Hematopoietic multipotent progenitor cell treated with erythropoietin and hydrocortisone succinate and interleukin-3 and kit ligand, for 8 days (in vitro differentiated cells): ENCODE data around the gene NCOA5.

Experiments
- DNase-seq: peaks from one replicate; pipeline ENCODE4 v3.0.0-alpha.2; 2015

The NCOA5 gene

GRCh38 chr20:46088409-46089166 is 1.2 kb downstream of the NCOA5 start:
- DNase-seq: peak; percentile 30

DNA sequence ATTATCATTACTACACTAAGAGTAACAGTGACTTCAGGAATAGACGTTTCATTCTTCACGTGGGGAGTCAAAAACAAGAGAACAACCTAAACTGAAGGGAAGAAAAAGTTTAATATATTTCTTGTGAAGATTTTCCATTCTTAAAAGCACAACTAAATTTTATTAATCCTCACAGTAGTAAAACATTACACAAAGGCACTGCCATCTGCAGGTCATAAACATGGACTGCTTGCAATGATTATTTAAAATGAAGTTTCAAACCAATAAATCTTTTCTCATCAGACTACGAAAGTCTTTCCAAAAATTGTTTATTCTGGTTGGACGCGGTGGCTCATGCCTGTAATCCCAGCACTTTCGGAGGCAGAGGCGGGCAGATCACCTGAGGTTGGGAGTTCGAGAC is 2.6 kb downstream of the NCOA5 start:
- DNase-seq: no peak

DNA sequence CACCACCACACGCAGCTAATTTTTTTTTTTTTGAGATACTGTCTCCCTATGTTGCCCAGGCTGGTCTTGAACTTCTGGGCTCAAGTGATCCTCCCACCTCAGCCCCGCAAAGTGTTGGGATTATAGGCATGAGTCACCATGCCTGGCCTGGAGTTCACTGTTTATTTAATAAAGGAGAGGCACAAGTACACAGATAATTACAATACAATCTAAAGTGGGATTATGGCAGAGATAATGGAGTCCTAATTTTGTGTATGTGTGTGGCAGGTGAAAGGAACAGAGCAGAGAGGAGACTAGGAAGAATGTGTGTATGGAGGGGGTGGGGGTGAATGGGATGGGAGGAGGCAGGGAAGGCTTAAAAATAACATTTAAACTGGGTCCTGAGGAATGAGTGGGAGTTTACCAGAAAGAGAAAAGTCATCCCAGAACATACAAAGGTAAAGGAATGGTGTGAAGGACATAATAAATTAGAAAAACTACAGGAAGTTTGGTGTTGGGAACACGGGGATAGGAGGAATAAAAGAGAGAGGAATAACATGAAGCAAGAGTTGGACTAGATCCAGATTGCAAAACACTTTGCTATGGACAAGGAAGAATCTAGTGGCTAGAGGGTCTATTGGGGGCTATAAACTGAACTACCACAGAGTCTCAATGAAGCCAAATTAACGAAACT is 4.4 kb downstream of the NCOA5 start:
- DNase-seq: no peak

- no peak for DNase-seq
Measured at GRCh38 chr20:46084805-46085178, 5.0 kb downstream of the NCOA5 start.

GRCh38 chr20:46083531-46084061 is 6.2 kb downstream of the NCOA5 start:
- DNase-seq: no peak

DNA sequence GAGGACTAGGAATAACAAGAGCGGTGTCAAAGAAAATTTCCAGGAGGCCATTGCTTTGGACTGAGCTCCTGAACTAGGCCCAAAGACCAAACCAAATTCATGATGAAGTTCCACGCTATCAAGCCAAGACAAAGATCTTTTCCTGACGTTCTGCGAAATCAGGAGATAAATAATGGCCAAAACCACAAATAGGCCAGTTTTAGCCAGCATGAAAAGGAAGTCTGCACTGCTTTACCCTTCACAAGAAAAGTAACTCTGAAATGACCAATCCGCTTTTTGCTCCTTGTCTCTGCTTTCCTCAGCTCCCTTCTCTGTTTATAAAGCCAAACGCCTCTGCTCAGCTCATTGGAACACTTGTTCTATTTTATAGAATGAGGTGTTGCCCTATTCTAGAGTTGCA is 6.7 kb downstream of the NCOA5 start:
- no peak for DNase-seq

DNA sequence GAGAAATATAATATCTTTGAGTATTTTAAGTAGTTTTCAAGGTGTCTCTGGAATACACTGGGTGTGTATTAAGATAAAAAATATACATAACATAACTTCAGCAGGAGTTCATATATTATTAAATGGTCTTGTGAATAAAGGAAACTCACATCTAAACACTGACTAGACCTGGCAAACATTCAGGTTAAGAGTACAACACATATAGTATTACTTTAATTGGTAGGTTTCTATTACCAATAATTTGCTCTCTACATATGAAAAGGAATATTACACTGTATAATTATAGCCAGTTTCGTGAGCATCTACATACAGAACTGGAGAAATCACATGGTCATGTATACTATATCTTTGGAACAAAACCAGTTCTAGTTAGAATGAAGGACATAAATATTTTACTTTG is 8.7 kb downstream of the NCOA5 start:
- no peak for DNase-seq

DNA sequence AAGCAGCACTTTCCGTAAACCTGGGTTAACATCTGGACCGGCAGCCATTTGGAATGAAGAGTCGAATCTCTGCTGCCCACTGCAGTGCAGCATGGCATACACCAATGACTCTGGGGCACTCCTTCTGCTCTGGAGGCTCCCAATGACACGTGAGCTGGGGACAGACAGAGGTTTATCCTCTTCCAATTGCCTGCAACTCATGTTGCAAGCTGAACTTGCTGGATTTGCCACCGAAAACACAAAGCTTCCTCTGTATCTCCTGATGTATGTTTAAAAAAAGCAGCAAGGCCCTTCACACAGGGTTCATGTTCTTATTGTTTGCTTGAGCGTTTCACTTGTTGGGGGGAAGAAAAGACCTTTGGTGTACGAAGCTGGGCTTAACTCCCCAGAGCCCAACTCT is 10.8 kb downstream of the NCOA5 start:
- DNase-seq: no peak

GRCh38 chr20:46077642-46078305 is 12.0 kb downstream of the NCOA5 start:
- no peak for DNase-seq

- DNase-seq: no peak
Measured at GRCh38 chr20:46076806-46077205, 13.0 kb downstream of the NCOA5 start.

GRCh38 chr20:46074006-46074405 is 15.8 kb downstream of the NCOA5 start:
- DNase-seq: no peak

GRCh38 chr20:46073443-46073842 is 16.3 kb downstream of the NCOA5 start:
- DNase-seq: no peak

GRCh38 chr20:46073024-46073423 is 16.7 kb downstream of the NCOA5 start:
- DNase-seq: no peak

- no peak for DNase-seq
Measured at GRCh38 chr20:46071573-46071972, 18.2 kb downstream of the NCOA5 start.

GRCh38 chr20:46070215-46070900 is 19.4 kb downstream of the NCOA5 start:
- no peak for DNase-seq

- no peak for DNase-seq
Measured at GRCh38 chr20:46065691-46066090, 24.1 kb downstream of the NCOA5 start.

GRCh38 chr20:46065006-46065405 is 24.8 kb downstream of the NCOA5 start:
- no peak for DNase-seq

DNA sequence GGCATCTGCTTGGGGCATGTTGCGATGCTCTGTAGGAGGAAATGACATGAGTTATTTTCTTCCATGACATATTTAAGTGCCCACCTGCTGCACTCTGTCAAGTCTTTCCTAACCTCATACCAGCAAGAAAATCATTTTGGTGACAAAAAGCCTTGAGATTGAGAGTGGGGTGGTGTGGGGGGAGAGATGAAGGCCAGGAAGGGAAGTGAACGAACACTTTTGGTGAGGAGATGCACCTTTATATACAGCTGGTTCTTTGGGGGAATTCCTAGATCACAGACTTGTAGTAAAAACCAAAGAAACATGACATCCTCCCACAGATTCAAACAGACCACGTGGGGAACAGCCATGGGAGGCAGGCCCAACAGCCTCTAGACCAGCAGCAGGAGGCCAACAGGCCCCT is 26.1 kb downstream of the NCOA5 start:
- no peak for DNase-seq

DNA sequence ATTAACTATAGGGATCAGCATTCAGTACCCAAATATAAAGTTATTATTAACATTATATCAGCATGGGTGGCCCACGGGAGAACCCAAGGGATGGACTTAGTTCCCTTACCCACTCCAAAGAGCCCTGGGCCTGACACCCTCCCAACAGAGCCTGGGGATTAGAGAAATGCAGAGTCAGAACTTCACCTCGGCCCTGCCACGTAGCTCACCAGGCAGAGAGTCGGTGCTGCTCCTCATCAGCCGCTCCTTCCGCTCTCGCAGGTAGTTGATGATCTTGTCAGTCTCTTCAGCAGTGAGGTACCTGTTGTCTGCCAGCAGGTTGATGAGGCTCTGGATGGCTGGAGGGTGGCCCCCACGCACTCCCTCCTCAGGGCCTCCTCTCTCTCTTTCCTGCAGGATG is 26.6 kb downstream of the NCOA5 start:
- no peak for DNase-seq

DNA sequence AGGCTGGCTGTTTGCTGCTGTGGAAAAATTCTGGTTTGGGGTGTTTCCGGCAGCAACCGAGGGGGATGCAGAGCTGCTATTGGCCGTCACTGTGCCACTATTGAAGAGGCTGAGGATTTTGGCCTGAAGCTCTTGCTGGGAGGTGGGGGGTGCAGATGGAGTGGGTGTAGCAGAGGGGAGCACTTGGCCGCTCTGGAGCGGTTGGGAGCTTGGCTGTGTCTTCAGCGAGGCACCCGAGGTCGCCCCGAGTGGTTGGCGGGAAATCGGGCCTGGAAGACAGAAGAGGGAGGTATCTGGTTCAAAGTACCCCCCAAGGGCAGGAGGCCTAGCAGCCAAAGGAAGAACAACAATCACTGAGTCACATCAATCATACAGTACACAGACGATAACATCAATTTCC is 27.1 kb downstream of the NCOA5 start:
- DNase-seq: no peak

GRCh38 chr20:46062151-46062550 is 27.6 kb downstream of the NCOA5 start:
- no peak for DNase-seq

GRCh38 chr20:46060975-46061374 is 28.8 kb downstream of the NCOA5 start:
- no peak for DNase-seq

DNA sequence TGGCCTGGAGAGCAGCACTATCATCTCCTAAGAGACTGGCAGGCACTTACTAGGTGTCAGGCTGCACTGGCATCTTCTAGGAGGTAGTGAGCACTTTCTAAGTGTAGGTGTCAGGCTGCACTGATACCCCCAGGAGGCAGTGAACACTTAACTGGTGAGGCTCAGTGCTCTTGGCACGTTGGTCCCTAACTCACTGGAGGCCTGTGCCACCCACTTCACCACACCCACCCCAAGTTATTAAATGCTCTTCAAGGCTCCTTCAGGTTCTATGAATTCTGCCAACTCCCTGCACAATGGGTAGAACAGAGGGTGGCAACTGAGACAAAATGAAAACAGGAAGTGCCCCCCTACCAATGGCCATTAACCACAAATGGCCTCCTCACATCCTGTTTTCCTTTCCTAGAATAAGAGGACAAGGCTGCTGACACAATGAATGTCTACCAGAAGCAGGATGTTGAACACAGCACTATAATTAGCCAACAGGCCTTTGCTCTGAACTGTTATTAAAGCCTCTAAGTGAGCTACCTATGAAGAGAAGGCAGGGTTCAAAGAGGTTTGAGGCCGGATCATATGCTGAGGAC is 29.4 kb downstream of the NCOA5 start:
- DNase-seq: peak; percentile 22
